Measurements from ENCODE around the gene TMEM52.
A peak's percentile ranks its signal among the peaks of the same experiment; 100 is the strongest.

The TMEM52 gene

DNA sequence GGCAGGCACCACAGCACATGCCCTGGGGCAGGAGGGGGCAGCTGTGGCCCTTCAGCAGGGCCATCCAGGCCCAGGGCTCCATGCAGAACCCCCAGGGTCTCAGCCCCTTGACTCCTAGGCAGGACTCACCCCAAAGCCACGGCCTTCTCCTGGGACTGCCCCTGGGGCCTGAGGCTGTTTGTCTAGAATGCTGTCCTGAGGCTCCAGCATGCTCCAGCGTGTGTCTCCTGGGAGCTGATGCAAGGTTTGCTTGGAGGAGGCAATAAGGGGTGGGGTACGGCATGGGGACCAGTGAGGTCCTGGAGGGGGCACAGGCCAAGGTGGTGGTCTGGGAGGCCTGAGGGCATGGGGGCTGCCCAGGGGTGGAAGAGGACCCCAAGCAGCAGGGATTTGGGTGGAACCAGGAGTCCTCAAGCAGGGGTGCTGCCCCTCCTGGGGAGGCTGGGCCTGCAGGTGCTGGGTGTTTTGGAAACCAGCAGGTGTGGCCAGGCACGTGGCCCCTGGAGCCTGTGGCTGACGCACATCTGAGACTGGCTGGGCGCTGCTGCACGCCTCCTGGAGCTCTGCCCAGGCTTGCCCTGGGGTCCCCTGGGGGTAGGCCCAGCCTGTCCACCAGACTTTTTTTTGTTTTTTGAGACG, 11.9 kb downstream of the TMEM52 start:
- CTCF ChIA-PET: interaction anchor here (1.0 to 4.9 kb wide), 7 partner anchors 8 to 229 kb away, joined by 3 to 38 read pairs (median 7); no protein-coding TSS in a partner anchor
- Mint-ChIP-seq H3K36me3 (no peaks in the 10 kb centered on the region), H3K4me1 (peaks cover 20% of the 10 kb centered on the region), H3K27me3 (peaks cover 14% of the 10 kb centered on the region), H3K4me3 (peak overlapping the region; percentile 35), H3K27ac (no peak overlapping the region), H3K9me3 (no peaks in the 10 kb centered on the region)
- no peak for DNase-seq

DNA sequence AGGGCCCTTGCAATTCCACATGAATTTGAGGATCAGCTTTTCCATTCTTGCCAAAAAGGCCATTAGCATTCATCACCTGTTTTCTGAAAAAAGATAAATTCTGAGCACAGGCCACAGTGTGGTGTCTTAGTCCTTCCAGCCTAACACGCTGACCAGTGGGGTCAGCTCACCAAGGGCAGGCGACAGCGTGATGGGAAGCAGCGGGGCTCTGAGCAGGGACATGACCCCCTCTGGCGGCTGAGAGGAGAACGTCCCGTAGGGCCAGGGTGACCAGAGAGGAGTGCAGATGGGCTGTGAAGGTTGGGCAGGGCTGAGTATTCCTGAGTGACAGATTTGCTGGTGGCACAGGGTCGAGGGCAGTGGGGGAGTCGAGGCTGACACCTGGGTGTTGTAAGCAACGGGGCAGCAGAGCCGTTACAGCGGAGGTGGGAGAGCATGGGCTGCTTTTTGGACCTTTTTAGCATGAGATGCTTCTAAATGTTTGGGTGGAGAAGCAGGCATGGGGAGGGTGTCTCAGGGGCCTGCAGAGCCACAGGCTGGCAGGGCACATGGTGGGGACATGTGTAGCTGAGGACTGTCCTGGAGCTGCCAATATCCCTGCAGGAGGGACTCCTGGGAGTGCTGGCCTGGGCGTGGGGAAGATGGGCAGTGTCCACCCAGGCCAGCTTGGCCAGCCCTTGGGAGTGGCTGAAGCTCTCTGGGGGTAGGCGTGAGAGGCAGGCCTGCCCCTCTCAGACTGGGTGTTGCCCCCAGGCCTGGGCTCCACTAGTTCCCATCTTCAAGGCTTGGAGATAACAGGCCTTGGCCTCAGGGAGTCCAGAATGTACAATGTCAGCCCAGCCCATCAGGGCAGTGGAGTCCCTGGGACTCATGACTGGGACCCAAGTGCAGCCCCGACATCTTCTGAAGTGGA, 12.6 kb downstream of the TMEM52 start:
- no peak overlapping the region for H3K27ac Mint-ChIP-seq
- H3K36me3 Mint-ChIP-seq: no peaks in the 10 kb centered on the region
- CTCF ChIA-PET: interaction anchor here (0.5 to 4.9 kb wide), 17 partner anchors 7 to 784 kb away, joined by 3 to 38 read pairs (median 3); partner anchors contain the start of gene CDK11A
- peak; percentile 78 for DNase-seq
- H3K4me3 Mint-ChIP-seq: peak overlapping the region; percentile 30
- no peaks in the 10 kb centered on the region for H3K9me3 Mint-ChIP-seq
- H3K4me1 Mint-ChIP-seq: peaks cover 20% of the 10 kb centered on the region
- H3K27me3 Mint-ChIP-seq: peaks cover 13% of the 10 kb centered on the region

DNA sequence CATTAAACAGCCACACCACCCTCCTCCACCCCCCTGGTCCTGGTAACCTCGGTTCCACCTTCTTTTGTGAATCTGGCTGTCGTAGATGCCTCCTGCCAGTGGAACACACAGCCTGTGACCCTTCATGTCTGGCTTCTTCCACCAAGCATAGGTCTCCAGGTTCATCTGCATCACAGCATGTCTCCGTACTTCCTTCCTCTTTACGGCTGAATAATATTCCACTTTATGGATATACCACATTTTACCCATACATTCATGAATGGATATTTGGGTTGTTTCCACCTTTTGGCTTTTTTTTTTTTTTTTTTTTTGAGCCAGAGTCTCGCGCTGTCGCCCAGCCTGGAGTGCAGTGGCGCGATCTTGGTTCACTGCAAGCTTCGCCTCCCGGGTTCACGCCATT, 15.9 kb downstream of the TMEM52 start:
- H3K27ac Mint-ChIP-seq: no peak overlapping the region
- DNase-seq: no peak
- H3K36me3 Mint-ChIP-seq: no peaks in the 10 kb centered on the region
- no peaks in the 10 kb centered on the region for H3K9me3 Mint-ChIP-seq
- H3K4me3 Mint-ChIP-seq: no peak overlapping the region
- CTCF ChIA-PET: no interaction called here
- H3K27me3 Mint-ChIP-seq: peaks cover 36% of the 10 kb centered on the region
- H3K4me1 Mint-ChIP-seq: peaks cover 12% of the 10 kb centered on the region

DNA sequence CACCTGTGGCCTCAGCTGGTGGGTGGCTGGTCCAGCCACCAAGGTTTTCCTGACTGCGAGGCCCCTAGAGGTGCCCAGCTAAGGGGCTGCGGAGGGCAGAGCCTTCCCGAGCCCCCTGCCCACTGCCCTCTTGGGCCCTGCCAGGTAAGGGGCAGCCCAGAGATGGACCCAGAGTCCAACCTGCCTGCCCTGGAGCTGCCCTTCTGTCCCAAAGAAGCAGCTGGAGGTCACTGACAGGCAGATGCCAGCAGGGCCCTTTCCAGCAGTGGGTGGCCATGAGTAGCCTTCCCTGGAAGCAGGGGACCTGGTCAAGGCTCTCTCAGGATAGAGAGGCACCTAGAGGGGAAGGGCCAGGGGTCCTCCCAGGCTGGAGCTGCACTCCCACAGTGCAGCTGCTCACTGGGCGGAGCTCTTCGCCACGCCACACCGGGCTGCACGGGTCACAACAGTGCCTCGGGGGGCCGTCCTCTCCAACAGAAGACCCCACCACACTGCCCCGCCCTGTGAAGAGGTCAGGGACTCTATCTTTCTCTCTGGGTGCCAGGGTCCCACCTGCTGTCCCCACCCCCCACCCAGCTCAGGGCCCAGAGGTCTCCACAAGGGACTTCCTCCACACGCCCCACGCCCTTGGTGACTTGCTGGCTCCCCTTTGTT, 17.3 kb downstream of the TMEM52 start:
- Mint-ChIP-seq H3K27ac (no peak overlapping the region), H3K9me3 (no peaks in the 10 kb centered on the region), H3K27me3 (peaks cover 45% of the 10 kb centered on the region), H3K36me3 (no peaks in the 10 kb centered on the region), H3K4me1 (peaks cover 13% of the 10 kb centered on the region), H3K4me3 (no peak overlapping the region)
- no peak for DNase-seq
- CTCF ChIA-PET: no interaction called here

DNA sequence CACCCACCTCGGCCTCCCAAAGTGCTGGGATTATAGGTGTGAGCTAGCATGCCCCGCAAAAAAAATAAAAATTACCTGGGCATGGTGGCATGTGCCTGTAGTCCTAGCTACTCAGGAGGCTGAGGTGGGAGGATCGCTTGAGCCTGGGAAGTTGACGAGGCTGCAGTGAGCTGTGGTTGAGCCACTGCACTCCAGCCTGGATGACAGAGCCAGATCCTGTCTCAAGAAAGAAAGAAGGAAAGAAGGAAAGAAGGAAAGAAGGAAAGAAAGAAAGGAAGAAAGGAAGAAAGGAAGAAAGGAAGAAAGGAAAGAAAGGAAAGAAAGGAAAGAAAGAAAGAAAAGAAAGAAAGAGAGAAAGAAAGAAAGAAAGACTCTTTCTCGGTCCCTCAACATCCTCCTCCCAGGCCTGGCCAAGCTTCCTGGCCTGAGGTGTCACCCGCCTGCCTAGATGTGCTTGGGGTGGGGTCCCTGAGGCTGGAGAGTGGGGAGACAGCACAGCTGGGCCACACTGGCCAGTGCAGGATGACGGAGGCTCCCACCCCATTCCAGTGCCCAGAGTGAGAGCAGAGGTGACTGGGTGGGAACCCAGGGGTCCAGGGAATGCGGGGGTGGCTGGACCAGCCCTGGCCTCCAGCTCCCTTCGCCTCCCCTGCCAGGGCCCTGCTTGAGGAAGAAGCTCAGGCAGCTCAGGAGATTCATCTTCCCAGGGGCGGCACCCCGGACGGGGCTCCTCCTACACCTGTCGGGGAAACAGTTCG, 18.0 kb downstream of the TMEM52 start:
- Mint-ChIP-seq H3K36me3 (no peaks in the 10 kb centered on the region), H3K27ac (no peak overlapping the region), H3K27me3 (peaks cover 50% of the 10 kb centered on the region), H3K4me3 (no peak overlapping the region), H3K4me1 (peaks cover 9% of the 10 kb centered on the region), H3K9me3 (no peaks in the 10 kb centered on the region)
- DNase-seq: no peak
- CTCF ChIA-PET: interaction anchor here (4.2 kb wide), 1 partner anchor 7 kb away, joined by 38 read pairs; no protein-coding TSS in a partner anchor

DNA sequence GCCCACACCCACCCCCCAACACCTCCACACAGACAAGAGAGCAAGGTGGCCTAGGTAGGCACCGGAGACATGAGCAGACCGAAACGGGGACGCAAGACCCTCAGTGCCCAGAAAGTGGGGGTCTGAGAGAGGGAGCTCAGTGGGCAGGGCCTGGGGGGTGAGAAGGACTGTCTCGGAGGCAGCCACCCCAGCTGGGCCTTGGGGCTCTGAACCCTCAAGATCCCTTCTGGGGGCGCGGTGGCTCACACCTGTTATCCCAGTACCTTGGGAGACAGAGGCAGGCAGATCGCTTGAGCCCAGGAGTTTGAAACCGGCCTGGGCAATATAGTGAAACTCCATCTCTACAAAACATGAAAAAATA, 19.1 kb downstream of the TMEM52 start:
- no peaks in the 10 kb centered on the region for H3K36me3 Mint-ChIP-seq
- CTCF ChIA-PET: interaction anchor here (4.2 kb wide), 1 partner anchor 8 kb away, joined by 38 read pairs; no protein-coding TSS in a partner anchor
- peaks cover 61% of the 10 kb centered on the region for H3K27me3 Mint-ChIP-seq
- no peak overlapping the region for H3K4me3 Mint-ChIP-seq
- H3K4me1 Mint-ChIP-seq: peaks cover 13% of the 10 kb centered on the region
- DNase-seq: no peak
- H3K27ac Mint-ChIP-seq: no peak overlapping the region
- no peaks in the 10 kb centered on the region for H3K9me3 Mint-ChIP-seq

DNA sequence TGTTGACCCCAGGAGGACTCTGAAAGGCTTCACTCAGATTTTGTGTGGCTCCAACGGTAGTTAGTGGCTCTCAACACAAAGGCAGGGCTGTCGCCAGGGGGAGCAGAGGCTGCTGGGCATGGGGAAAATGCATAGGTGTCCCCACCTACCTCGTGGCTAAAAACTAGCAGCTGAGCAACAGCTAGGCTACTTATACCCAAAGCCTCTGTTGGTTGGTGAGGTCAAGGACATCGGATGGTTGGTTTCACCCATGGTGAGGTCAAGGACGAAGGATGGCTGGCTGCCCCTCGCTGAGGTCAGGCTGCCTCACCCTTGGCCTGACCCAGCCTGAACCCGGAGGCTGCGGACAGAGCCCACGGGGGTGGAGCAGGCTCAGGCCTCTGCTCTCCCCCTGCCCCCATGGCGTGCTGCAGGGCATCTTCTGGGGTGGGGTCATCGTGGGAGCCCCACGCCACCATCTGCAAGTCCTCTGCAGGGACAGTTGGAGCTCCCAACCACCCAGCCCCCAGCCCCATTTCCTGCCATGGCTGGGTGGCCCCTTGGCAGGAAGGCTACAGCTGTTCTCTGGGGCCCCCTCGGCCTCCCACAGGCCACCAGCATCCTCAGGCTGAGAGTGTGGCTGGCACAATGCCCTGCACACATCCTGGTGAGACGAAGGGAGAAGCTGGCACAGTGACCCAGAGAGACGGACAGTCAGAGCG, 19.7 kb downstream of the TMEM52 start:
- Mint-ChIP-seq H3K4me1 (peaks cover 18% of the 10 kb centered on the region), H3K27ac (no peak overlapping the region), H3K36me3 (no peaks in the 10 kb centered on the region), H3K4me3 (no peak overlapping the region), H3K9me3 (no peaks in the 10 kb centered on the region), H3K27me3 (peaks cover 67% of the 10 kb centered on the region)
- CTCF ChIA-PET: interaction anchor here (0.6 to 4.2 kb wide), 2 partner anchors 9 to 133 kb away, joined by 3 to 38 read pairs; no protein-coding TSS in a partner anchor
- DNase-seq: peak; percentile 54

DNA sequence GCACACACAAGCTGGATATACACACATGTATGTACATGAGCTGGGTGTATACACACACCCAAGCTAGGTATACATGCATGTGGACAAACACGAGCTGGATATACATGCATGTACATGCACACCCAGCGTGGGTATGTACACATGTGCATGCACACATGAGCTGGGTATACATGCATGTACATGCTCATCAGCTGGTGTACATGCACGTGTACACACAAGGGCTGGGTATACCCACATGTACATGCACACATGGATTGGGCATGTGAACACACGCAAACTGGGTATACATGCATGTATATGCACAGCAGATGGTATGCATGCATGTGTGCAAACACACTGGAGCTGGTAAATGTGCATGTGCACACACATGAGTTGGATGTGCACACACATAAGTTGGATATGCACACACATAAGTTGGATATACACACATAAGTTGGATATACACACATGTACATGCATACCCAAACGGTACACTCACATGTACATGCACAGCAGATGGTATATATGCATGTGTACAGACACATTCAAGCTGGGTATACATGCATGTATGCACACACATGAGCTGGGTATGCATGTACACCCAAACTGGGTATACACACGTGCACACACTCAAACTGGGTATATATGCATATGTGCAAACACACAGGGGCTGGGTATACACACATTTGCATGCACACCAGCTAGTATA, 20.7 kb downstream of the TMEM52 start:
- H3K4me1 Mint-ChIP-seq: peaks cover 25% of the 10 kb centered on the region
- no peaks in the 10 kb centered on the region for H3K36me3 Mint-ChIP-seq
- H3K9me3 Mint-ChIP-seq: no peaks in the 10 kb centered on the region
- DNase-seq: no peak
- CTCF ChIA-PET: interaction anchor here (4.2 kb wide), 1 partner anchor 10 kb away, joined by 38 read pairs; no protein-coding TSS in a partner anchor
- peaks cover 75% of the 10 kb centered on the region for H3K27me3 Mint-ChIP-seq
- H3K27ac Mint-ChIP-seq: no peak overlapping the region
- no peak overlapping the region for H3K4me3 Mint-ChIP-seq

DNA sequence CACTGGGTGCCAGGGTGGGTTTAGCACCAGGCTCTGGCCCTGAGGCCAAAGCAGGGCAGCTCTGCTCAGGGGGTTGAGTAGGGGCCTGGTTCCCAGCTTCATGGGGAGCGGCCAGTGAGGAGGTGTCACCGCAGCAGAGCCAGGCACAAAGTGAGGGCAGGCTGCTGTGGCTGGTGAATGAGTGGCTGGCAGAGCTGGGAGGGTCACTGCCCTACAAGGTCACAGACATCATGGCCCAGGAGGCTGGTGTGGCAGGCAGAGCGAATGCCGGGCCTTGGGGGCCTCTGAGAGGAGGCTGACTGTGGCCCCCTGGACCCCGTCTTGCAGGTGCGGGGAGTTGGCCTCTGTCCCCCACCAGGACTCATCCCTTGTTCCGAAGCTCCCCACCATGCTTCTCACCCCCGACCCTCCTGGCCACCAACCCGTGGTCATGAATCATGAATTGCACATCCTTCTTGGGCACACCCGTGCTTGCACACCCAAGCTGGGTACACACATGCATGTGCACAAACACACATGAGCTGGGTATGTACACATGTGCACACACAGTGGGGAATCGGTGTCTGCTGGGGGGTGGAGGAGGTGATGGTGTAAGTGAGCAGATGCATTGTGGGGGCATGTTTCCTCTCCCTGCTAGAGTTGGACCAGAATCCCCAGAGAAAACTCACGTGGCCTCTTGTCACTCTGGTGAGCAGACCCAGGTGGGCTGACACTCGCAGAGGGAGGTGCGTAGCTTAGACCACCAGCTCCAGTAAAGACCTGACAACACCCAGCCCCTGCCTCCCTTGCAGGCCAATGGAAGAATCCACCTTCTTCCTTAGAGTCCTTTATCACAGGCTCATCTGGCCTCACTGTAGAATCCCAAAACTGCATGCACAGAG, 23.4 kb downstream of the TMEM52 start:
- Mint-ChIP-seq H3K36me3 (peaks cover 4% of the 10 kb centered on the region), H3K9me3 (no peaks in the 10 kb centered on the region), H3K27ac (peak overlapping the region; percentile 50), H3K4me1 (peaks cover 37% of the 10 kb centered on the region), H3K27me3 (peaks cover 61% of the 10 kb centered on the region), H3K4me3 (no peak overlapping the region)
- no peak for DNase-seq
- CTCF ChIA-PET: interaction anchor here (1.1 to 2.2 kb wide), 4 partner anchors 9 to 149 kb away, joined by 4 to 11 read pairs (median 5); no protein-coding TSS in a partner anchor

DNA sequence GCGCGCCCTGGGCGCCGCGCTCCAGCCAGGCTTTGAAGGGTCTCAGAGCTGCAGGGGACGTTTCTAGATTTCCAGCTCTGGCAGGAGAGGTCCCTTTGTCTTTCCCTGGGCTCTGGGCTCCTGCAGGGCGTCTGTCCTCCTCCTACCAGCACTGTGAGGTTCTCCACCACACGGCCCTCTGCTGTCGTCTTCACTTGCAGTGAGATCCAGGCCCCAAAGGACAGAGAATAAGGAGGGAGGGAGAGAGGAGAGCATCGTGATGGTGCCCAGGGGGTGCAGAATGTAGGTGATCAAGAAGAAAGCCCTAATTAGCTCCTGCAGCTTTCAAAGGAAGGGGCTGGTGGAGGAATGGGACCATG, 24.0 kb downstream of the TMEM52 start:
- H3K27ac Mint-ChIP-seq: no peak overlapping the region
- H3K36me3 Mint-ChIP-seq: peaks cover 4% of the 10 kb centered on the region
- H3K9me3 Mint-ChIP-seq: no peaks in the 10 kb centered on the region
- H3K4me3 Mint-ChIP-seq: no peak overlapping the region
- DNase-seq: no peak
- peaks cover 37% of the 10 kb centered on the region for H3K4me1 Mint-ChIP-seq
- CTCF ChIA-PET: interaction anchor here (1.2 to 2.2 kb wide), 3 partner anchors 9 to 14 kb away, joined by 4 to 11 read pairs (median 6); no protein-coding TSS in a partner anchor
- H3K27me3 Mint-ChIP-seq: peaks cover 56% of the 10 kb centered on the region

DNA sequence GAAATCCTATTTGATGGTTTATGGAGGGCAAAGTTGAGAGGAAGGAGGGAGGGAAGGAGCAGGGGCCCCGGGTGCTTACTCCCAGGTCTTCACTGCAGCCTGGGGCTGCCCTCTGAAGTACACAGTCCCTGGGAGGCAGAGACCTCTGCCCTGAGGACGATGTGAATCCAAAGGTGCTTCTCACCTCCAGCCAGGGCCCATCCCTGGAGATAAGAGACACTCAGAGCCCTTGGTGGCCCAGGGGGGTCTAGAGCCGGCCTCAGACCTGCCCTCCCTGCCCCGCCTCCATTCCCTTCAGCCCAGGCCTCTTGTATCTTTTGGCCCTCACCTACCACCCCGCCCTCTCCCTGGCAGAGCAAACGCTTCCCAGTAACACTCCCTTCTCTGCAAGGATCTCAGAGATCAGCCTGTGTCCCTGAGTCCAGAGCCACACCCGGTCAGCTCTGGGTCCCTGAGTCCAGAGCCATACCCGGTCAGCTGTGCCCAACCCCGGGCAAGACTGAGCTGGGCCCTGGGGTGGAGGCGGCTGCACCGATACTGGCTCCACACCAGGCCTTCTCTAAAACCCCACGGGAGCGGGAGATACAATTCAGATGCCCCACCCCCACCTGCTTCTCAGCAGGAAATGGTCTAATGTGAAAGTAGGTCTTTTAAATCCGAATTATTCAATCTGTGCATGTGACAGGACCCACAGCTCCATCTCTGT, 24.6 kb downstream of the TMEM52 start:
- Mint-ChIP-seq H3K9me3 (no peaks in the 10 kb centered on the region), H3K36me3 (peaks cover 4% of the 10 kb centered on the region), H3K4me3 (no peak overlapping the region), H3K27ac (no peak overlapping the region), H3K4me1 (peaks cover 37% of the 10 kb centered on the region), H3K27me3 (peaks cover 50% of the 10 kb centered on the region)
- DNase-seq: peak; percentile 41
- CTCF ChIA-PET: interaction anchor here (1.2 to 2.2 kb wide), 2 partner anchors 10 to 14 kb away, joined by 4 to 6 read pairs; no protein-coding TSS in a partner anchor

All from activated naive CD4-positive, alpha-beta T cell treated with anti-CD3 and anti-CD28 coated beads, Interleukin-2, amount 10 ng/mL, durations not matched to agents 7 days and 5 days (primary cell).